Activated naive CD8-positive, alpha-beta T cell (primary cell): ENCODE results near the gene TMED5.
"Not testable (repeated sequence)": the region's sequence is repeated elsewhere in the genome, so short reads cannot be mapped to it uniquely, and the experiment has no call there.

Experiments
- H3K27ac Mint-ChIP-seq: one replicate; pipeline ENCODE4 v1.8.0; 2021; ENCODE audit warnings: mixed read lengths
- H3K27me3 Mint-ChIP-seq: one replicate; pipeline ENCODE4 v1.8.0; 2021; ENCODE audit warnings: mixed read lengths
- H3K36me3 Mint-ChIP-seq: one replicate; pipeline ENCODE4 v1.8.0; 2021; ENCODE audit warnings: mixed read lengths
- H3K4me1 Mint-ChIP-seq: one replicate; pipeline ENCODE4 v1.8.0; 2021; ENCODE audit warnings: low read depth, mixed read lengths
- H3K4me3 Mint-ChIP-seq: one replicate; pipeline ENCODE4 v1.8.0; 2021; ENCODE audit warnings: mild to moderate bottlenecking, mixed read lengths
- H3K9me3 Mint-ChIP-seq: one replicate; pipeline ENCODE4 v1.8.0; 2021; ENCODE audit warnings: low read depth, mixed read lengths

TMED5 gene

DNA sequence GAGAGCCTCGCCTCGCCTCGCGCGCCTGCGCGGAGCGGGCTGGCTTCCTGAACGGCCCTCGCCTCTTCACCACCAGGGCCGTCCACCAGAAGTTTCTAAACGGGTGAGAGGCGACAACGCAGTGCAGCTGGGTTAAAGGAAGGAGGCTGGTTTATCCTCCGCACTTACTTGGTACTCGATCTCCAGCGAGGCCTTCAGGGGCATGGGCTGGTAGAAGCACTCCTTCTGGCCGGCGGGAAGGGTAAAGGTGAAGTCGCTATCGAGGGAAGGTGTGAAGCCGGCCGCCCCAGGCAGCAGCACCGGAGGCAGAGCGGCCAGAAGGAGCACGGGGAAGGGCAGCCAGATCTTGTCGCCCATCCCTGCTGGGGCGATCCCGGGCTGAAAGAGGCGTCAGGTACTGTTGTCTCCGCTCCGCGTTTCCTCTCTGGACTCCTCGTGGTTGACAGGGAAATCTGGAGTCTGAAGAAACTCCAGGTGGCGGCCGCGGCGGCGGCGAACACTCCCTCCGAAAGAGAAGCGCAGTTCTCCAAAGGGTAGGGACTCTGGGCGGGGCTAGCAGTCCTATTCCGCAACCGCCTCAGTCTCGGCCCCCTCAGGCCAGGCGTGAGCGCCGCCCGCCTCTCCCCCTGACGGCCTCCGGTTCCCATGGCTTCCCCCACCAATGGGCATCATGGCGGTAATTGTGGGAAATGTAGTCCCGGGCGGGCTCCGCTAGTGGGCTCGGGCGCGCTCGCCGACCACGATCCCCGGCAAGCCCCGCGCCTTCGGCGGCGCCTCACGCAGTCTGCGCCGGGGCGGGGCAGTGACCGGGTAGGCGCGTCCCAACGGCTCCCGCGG lies at the start of gene TMED5:
Gene TMED5, minus strand, starts transcription at position 528 of the 837 bp plus-strand sequence. Its CDS starts 171 bp downstream, at position 357.
- Mint-ChIP-seq H3K4me1 (peaks cover 47% of the 10 kb centered on the region), H3K27ac (peak within 1 kb of the TSS; percentile 98), H3K9me3 (no peaks in the 10 kb centered on the region), H3K27me3 (no peaks in the 10 kb centered on the region), H3K36me3 (peaks cover 9% of the 10 kb centered on the region), H3K4me3 (peak within 1 kb of the TSS; percentile 95)

- H3K9me3 Mint-ChIP-seq: no peaks in the 10 kb centered on the region
- H3K36me3 Mint-ChIP-seq: peaks cover 18% of the 10 kb centered on the region
- no peak overlapping the region for H3K27ac Mint-ChIP-seq
- H3K27me3 Mint-ChIP-seq: no peaks in the 10 kb centered on the region
- H3K4me3 Mint-ChIP-seq: no peak overlapping the region
- peaks cover 22% of the 10 kb centered on the region for H3K4me1 Mint-ChIP-seq
These were observed 42.9 kb upstream of the TMED5 start for GRCh38 chr1:93223023-93223675.

DNA sequence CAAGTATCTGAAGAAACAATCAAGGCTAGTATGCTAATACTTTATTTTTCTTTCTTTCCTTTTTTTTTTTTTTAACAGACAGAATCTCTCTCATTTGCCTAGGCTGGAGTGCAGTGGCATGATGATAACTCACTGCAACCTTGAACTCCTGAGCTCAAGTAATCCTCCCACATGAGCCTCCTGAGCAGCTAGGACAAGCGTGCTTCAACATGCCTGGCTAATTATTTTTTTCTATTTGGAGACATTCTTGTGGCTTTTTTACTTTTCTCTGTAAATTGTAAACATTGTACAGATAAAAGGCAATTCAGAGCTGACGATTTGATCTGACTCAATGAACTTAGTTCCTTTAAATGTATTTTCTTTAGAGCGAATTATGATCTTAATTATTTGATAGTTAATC lies 41.7 kb upstream of the TMED5 start:
- H3K27me3 Mint-ChIP-seq: no peaks in the 10 kb centered on the region
- no peaks in the 10 kb centered on the region for H3K9me3 Mint-ChIP-seq

DNA sequence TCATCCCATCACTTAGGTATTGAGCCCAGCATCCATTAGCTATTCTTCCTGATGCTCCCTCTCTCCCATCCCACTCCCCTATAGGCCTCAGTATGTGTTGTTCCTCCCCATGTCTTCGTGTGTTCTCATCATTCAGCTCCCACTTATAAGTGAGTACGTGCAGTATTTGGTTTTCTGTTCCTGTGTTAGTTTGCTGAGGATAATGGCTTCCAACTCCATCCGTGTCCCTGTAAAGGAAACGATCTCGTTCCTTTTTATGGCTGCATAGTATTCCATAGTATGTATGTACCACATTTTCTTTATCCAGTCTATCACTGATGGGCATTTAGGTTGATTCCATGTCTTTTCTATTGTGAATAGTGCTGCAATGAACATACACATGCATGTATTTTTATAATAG lies 40.5 kb upstream of the TMED5 start:
- H3K4me1 Mint-ChIP-seq: peaks cover 22% of the 10 kb centered on the region
- not testable (repeated sequence) for H3K27me3 Mint-ChIP-seq, H3K4me3 Mint-ChIP-seq, H3K27ac Mint-ChIP-seq, H3K9me3 Mint-ChIP-seq
- peaks cover 15% of the 10 kb centered on the region for H3K36me3 Mint-ChIP-seq

More for the DNA sequence above, 41.7 kb upstream of the TMED5 start:
- H3K4me1 Mint-ChIP-seq: peaks cover 22% of the 10 kb centered on the region
- H3K36me3 Mint-ChIP-seq: peaks cover 20% of the 10 kb centered on the region
- no peak overlapping the region for H3K27ac Mint-ChIP-seq
- H3K4me3 Mint-ChIP-seq: no peak overlapping the region

DNA sequence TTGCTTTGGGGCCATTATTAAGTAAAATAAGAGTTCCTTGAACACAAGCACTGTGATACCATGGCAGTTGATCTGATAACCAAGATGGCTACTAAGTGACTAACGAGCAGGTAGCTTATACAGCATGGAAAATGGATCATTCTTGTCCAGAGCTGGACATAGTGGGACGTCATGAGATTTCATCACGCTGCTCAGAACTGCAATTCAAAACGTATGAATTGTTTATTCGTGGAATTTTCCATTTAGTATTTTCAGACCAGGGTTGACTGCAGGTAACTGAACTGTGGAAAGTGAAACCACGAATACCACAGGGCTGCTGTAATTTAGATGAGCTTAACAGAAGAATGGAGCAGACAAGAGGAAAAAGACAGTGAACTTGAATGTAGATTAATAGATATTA lies 39.2 kb upstream of the TMED5 start:
- H3K27ac Mint-ChIP-seq: peak overlapping the region; percentile 47
- H3K9me3 Mint-ChIP-seq: no peaks in the 10 kb centered on the region
- peak overlapping the region; percentile 62 for H3K4me3 Mint-ChIP-seq
- H3K36me3 Mint-ChIP-seq: peaks cover 15% of the 10 kb centered on the region
- no peaks in the 10 kb centered on the region for H3K27me3 Mint-ChIP-seq
- H3K4me1 Mint-ChIP-seq: peaks cover 22% of the 10 kb centered on the region

DNA sequence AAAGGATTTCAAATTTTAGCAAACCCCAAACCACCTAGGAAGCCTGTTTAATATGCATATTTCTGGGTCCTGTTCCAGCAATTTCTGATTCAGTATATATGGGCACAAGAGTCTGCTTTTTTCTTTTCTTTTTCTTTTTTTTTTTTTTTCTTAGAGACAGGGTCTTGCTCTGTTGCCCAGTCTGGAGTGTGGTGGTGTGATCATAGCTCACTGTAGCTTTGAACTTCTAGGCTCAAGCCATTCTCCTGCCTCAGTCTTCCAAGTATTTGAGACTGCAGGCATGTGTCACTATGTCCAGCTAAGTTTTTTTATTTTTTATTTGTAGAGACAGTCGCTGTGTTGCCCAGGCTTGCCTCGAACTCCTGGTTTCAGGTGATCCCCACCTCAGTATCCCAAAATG lies 35.1 kb upstream of the TMED5 start:
- H3K4me3 Mint-ChIP-seq: no peak overlapping the region
- peaks cover 8% of the 10 kb centered on the region for H3K36me3 Mint-ChIP-seq
- peaks cover 17% of the 10 kb centered on the region for H3K4me1 Mint-ChIP-seq
- H3K27me3 Mint-ChIP-seq: no peaks in the 10 kb centered on the region
- no peak overlapping the region for H3K27ac Mint-ChIP-seq
- H3K9me3 Mint-ChIP-seq: no peaks in the 10 kb centered on the region

DNA sequence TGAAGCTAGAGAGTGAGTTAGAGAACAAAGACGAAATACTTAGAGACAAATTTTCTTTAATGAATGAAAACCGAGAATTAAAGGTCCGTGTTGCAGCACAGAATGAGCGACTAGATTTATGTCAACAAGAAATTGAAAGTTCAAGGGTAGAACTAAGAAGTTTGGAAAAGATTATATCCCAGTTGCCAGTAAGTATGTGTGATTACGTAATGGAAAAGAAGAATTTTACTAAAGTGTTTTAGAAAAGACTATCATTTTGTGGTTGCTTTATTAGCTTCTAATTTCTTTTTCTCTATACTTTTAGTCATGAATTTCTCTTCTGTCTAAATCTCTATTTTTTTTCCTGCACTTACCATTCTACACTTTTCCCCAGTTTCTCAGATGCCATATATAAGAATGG lies 27.0 kb upstream of the TMED5 start:
- H3K9me3 Mint-ChIP-seq: no peaks in the 10 kb centered on the region
- H3K27ac Mint-ChIP-seq: no peak overlapping the region
- no peak overlapping the region for H3K4me3 Mint-ChIP-seq
- no peaks in the 10 kb centered on the region for H3K27me3 Mint-ChIP-seq
- H3K36me3 Mint-ChIP-seq: peaks cover 7% of the 10 kb centered on the region
- H3K4me1 Mint-ChIP-seq: no peaks in the 10 kb centered on the region

DNA sequence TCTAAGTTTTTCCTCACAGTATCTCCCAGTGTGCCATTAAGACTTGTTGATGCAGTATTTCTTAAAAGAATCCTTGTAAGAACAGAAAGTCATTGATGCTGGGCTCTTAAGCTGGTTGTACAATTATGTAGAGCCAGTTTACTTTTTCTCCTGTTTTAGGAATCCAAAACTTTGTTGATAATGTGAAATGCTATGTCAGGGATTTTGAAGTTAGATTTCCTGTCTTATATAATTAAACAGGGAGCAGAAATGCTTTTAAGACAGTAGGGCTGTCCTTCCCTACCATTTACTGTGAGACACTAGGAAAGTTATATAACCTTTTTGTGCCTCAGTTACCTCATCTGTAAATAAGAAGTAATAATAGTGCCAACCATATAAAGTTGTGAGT lies 26.3 kb upstream of the TMED5 start:
- no peak overlapping the region for H3K4me3 Mint-ChIP-seq
- H3K27me3 Mint-ChIP-seq: no peaks in the 10 kb centered on the region
- H3K27ac Mint-ChIP-seq: no peak overlapping the region
- no peaks in the 10 kb centered on the region for H3K9me3 Mint-ChIP-seq
- H3K36me3 Mint-ChIP-seq: peaks cover 7% of the 10 kb centered on the region
- no peaks in the 10 kb centered on the region for H3K4me1 Mint-ChIP-seq

- no peaks in the 10 kb centered on the region for H3K27me3 Mint-ChIP-seq
- H3K9me3 Mint-ChIP-seq: no peaks in the 10 kb centered on the region
- H3K36me3 Mint-ChIP-seq: peaks cover 7% of the 10 kb centered on the region
- no peak overlapping the region for H3K27ac Mint-ChIP-seq
- no peak overlapping the region for H3K4me3 Mint-ChIP-seq
- no peaks in the 10 kb centered on the region for H3K4me1 Mint-ChIP-seq
These were observed 25.8 kb upstream of the TMED5 start for GRCh38 chr1:93205892-93206566.

GRCh38 chr1:93200714-93201113 lies 20.5 kb upstream of the TMED5 start:
- H3K4me3 Mint-ChIP-seq: no peak overlapping the region
- H3K4me1 Mint-ChIP-seq: no peaks in the 10 kb centered on the region
- H3K27me3 Mint-ChIP-seq: no peaks in the 10 kb centered on the region
- no peaks in the 10 kb centered on the region for H3K9me3 Mint-ChIP-seq
- no peak overlapping the region for H3K27ac Mint-ChIP-seq
- peaks cover 12% of the 10 kb centered on the region for H3K36me3 Mint-ChIP-seq

DNA sequence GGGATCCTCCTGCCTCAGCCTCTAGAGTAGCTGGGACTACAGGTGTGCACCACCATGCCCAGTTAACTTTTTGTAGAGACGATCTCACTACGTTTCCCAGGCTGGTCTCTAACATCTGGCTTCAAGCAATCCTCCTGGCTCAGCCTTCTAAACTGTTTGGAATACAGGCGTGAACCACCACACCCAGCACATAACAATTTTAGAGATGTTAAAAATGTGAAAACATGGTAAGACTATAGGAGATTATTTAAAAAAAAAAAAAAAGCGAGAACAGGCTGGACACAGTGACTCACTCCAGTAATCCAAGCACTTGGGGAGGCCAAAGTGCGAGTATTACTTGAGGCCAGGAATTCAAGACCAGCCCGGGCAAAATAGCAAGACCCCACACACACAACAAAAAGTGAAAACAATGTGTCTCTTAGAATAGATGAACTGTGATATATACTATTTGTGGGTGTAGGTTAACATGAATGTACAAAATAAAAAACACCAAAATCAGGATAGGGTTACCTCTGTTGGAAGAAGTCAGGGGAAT lies 19.9 kb upstream of the TMED5 start:
- H3K27ac Mint-ChIP-seq: no peak overlapping the region
- H3K4me1 Mint-ChIP-seq: no peaks in the 10 kb centered on the region
- no peaks in the 10 kb centered on the region for H3K9me3 Mint-ChIP-seq
- peaks cover 14% of the 10 kb centered on the region for H3K36me3 Mint-ChIP-seq
- H3K27me3 Mint-ChIP-seq: no peaks in the 10 kb centered on the region
- no peak overlapping the region for H3K4me3 Mint-ChIP-seq

DNA sequence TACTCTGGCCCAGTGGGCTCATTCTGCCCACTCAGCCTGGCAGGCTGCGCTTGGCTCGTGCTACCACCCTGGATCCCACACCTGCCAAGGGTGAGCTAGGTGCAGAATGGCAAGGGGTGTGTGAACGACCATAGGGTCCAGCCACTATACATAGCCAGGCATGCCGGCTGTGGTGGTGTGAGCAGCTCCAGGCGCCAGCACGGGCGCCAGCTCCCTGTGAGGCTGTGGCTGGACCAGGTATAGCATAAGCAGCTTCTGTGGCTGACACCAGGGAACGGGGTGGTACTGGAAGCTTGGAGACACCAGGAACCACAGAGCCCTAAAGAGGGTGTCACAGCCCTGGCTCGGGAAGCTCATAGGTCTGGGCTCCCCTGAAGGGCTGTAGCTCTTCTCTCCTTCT lies 18.9 kb upstream of the TMED5 start:
- Mint-ChIP-seq H3K27ac (no peak overlapping the region), H3K27me3 (no peaks in the 10 kb centered on the region), H3K9me3 (no peaks in the 10 kb centered on the region), H3K36me3 (peaks cover 14% of the 10 kb centered on the region), H3K4me1 (no peaks in the 10 kb centered on the region), H3K4me3 (no peak overlapping the region)

DNA sequence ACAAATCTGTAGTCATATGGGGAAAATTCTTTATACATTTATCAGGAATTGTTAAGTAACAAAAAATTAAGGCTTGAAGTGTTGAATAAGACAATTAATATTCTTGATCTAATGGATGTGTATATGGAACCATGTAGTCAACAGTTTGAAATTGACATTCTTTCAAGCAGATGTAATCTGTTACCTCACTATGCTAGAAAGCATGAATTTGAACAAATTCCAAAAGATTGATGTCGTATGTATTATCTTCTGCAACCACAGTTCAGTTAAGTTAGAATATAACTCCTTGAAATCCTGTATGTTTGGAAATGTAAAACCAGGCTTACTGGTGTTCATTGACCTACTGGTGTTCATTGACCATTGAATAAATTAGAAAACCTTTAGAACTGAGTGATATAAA lies 16.4 kb upstream of the TMED5 start:
- no peaks in the 10 kb centered on the region for H3K27me3 Mint-ChIP-seq

GRCh38 chr1:93194231-93194990 lies 14.2 kb upstream of the TMED5 start:
- Mint-ChIP-seq H3K4me3 (no peak overlapping the region), H3K4me1 (peaks cover 3% of the 10 kb centered on the region), H3K27me3 (no peaks in the 10 kb centered on the region), H3K27ac (no peak overlapping the region), H3K36me3 (peaks cover 21% of the 10 kb centered on the region), H3K9me3 (no peaks in the 10 kb centered on the region)

More for the DNA sequence above, 16.4 kb upstream of the TMED5 start:
- H3K4me3 Mint-ChIP-seq: no peak overlapping the region
- H3K4me1 Mint-ChIP-seq: no peaks in the 10 kb centered on the region
- no peak overlapping the region for H3K27ac Mint-ChIP-seq
- H3K9me3 Mint-ChIP-seq: no peaks in the 10 kb centered on the region
- peaks cover 16% of the 10 kb centered on the region for H3K36me3 Mint-ChIP-seq
